ENCODE results near the gene RNF167.
A peak's percentile ranks its signal among the peaks of the same experiment; 100 is the strongest.
"Not testable (repeated sequence)": the region's sequence is repeated elsewhere in the genome, so short reads cannot be mapped to it uniquely, and the experiment has no call there.

The RNF167 gene

DNA sequence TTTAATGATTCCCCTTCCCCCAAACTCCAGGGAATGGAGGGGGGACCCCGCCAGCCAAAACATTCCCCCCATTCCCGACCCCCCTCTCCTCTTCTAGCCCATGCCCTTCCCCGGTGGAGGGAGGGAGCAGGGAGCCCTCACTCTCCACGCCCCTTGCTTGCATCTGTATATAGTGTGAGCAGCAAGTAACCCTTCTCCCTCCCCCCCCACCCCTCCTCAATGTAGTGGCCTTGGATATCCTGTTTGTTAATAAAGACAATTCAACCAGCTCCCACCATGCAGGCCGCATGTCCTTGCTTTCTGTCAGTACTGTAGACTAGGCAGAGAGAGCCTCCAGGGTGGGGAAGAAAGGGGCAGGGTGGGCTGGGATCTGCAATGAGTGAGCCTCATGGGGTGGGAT lies 42.3 kb upstream of the RNF167 start:
- no peak for FAIRE-seq
- TF ChIP-seq POLR2AphosphoS5 (IDR thresholded peaks at IDR 0.05; ENCODE audit: low read depth, low read length) (no peak), POLR2A (IDR thresholded peaks at IDR 0.05; ENCODE audit: low read depth, low read length) (no peak), TAF1 (IDR thresholded peaks at IDR 0.05; ENCODE audit: borderline replicate concordance, low read depth, low read length) (no peak)
- no peak for DNase-seq (ENCODE audit: insufficient read length)

DNA sequence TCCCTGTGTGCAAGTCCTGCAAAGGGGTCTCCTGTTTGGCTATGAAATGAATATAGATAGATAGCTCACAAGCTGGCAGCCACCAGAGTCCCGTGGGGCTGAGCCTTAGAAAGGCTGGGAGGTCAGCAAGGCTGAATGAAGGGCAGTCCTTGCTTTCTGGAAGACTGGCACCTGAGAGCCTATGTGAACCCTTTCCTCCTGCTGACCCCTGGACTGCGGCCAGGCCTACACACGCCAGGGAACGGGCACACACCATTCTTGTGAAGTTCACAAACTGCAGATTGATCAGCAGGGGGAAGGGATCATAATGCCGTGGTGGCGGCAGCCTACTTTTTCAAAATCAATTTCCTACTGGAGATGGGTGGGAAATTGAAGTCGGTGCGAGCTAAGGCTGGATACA lies 41.7 kb upstream of the RNF167 start:
- FAIRE-seq (no peak), DNase-seq (ENCODE audit: insufficient read length) (no peak)
- no peak for TF ChIP-seq TAF1 (IDR thresholded peaks at IDR 0.05; ENCODE audit: borderline replicate concordance, low read depth, low read length)
- TF ChIP-seq POLR2A (IDR thresholded peaks at IDR 0.05; ENCODE audit: low read depth, low read length): no peak
- TF ChIP-seq POLR2AphosphoS5 (IDR thresholded peaks at IDR 0.05; ENCODE audit: low read depth, low read length): no peak

DNA sequence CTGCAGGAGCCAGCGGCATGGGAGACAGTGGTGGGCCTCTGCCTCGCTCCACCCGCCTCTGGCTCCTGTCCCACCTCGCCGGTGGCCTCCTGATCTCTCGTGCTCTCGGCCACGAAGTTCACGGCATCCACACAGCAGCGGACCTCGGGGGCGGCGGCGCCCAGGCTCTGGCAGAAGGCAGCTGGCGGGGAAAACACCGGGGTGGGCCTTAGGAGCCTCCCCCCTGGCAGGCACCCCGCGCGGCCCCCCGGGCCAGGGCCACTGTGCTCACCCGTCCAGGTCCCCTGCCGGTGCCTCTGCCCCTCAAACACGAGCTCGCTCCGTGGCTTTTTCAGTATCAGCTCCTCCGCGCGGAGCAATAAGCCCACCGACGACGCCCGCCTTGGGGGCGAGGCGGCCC lies 41.1 kb upstream of the RNF167 start:
- no peak for TF ChIP-seq POLR2A (IDR thresholded peaks at IDR 0.05; ENCODE audit: low read depth, low read length)
- no peak for TF ChIP-seq TAF1 (IDR thresholded peaks at IDR 0.05; ENCODE audit: borderline replicate concordance, low read depth, low read length)
- TF ChIP-seq POLR2AphosphoS5 (IDR thresholded peaks at IDR 0.05; ENCODE audit: low read depth, low read length): no peak
- FAIRE-seq: no peak
- DNase-seq (ENCODE audit: insufficient read length): peak; percentile 4

DNA sequence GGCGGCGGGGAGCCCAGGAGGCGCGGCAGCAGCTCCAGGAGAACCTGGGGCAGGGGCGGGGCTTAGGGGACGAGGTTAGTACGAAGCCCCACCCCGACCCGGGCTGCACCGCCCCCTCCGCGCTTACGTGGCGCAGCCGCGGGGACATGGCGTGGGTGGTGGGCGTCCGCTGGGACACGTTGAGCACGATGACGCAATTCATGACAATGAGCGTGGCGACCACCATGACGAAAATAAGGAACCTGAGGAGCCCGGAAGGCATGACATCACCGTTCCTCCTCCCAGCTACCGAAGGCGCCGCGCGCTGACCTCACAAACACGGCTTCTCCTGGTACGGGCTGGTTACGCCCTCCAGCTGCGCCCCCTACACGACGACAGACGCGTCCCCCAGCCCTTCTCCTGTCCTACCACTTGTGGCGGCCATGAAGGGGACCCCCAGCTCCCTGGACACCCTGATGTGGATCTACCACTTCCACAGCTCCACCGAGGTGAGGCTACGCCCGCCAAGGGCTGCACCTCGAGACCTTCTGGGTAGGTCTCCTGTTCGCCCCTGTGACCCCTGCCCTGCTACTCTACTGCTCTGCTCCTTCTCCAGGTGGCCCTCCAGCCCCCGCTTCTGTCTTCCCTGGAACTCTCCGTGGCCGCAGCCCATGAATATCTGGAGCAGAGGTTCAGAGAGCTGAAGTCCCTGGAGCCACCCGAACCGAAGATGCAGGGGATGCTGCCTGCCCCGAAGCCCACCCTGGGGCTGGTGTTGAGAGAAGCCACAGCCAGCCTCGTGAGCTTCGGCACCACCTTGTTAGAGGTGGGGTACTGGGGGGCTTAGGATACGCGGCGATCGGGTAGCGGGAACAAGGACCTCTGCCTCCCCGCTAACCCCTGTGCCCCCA lies 40.5 kb upstream of the RNF167 start, which contains the start of gene C17orf107:
TSS of gene C17orf107 (plus strand) at position 196 of the 890 bp plus-strand sequence. CDS start at position 423, 227 bp downstream.
- FAIRE-seq (peak; percentile 88), DNase-seq (ENCODE audit: insufficient read length) (peak; percentile 82)
- TF ChIP-seq TAF1 (IDR thresholded peaks at IDR 0.05; ENCODE audit: borderline replicate concordance, low read depth, low read length) (no peak), POLR2A (IDR thresholded peaks at IDR 0.05; ENCODE audit: low read depth, low read length) (no peak), POLR2AphosphoS5 (IDR thresholded peaks at IDR 0.05; ENCODE audit: low read depth, low read length) (no peak)

DNA sequence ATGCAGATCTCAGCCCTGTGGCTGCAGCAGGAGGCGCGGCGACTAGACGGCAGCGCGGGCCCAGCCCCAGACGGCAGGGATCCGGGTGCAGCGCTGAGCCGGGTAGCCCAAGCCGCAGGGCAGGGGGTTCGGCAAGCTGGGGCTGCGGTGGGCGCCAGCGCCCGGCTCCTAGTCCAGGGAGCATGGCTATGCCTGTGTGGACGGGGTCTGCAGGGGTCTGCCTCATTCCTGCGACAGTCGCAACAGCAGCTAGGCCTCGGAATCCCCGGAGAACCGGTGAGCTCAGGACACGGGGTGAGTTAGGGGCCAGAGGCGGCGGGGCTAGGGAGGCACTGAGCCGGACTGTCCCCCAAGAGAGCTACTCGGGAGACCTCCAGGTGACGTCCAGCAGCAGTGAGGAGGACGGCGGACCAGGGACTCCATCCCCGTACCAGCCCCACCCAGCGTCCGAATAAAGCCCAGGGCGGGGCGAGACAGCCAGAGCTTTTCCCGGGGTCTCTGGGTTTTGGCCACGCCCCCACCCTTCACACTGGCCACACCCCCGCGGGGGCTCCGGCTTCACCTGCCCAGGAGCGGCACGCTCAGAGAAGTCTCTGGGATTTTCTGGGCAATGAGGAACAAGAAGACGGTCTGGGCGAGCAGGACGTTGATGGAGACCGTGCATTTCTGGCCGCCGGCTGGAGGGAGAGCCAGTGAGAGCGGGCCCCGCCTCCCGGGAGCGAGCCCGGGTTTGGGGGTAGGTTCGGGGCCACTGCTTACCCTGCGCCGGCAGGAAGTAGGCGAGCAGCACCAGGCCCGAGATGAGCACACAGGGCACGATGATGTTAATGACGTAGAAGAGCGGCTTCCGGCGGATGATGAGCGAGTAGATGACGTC lies 39.6 kb upstream of the RNF167 start:
- TF ChIP-seq TAF1 (IDR thresholded peaks at IDR 0.05; ENCODE audit: borderline replicate concordance, low read depth, low read length) (no peak), POLR2A (IDR thresholded peaks at IDR 0.05; ENCODE audit: low read depth, low read length) (no peak), POLR2AphosphoS5 (IDR thresholded peaks at IDR 0.05; ENCODE audit: low read depth, low read length) (no peak)
- FAIRE-seq (peak; percentile 84), DNase-seq (ENCODE audit: insufficient read length) (peak; percentile 42)

DNA sequence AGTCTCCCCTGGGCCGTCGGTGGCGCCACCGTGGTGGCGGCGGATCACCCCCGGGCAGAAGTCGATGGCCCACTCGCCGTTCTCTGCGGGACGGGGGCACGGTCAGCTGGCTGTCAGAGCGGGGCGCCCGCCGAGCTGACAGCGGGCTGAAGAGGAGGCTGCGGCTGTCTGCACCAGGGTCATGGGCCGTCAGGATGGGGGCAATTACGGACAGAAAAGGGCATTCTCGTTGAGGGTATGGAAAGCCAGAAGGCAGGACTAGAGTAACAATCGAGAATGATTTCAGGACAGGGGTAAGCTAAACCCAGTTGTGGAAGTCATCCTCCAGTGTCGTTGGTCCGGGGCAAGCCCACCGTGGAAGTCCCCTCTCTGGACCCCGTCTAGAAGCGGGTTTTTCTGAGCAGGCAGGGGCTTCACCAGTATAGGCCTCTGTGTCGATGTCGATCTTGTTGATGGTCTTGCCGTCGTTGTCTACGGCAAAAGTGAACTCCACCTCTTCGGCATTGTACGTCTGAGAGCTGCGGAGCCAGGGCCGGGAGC lies 38.9 kb upstream of the RNF167 start:
- no peak for TF ChIP-seq POLR2AphosphoS5 (IDR thresholded peaks at IDR 0.05; ENCODE audit: low read depth, low read length)
- no peak for TF ChIP-seq POLR2A (IDR thresholded peaks at IDR 0.05; ENCODE audit: low read depth, low read length)
- no peak for TF ChIP-seq TAF1 (IDR thresholded peaks at IDR 0.05; ENCODE audit: borderline replicate concordance, low read depth, low read length)

DNA sequence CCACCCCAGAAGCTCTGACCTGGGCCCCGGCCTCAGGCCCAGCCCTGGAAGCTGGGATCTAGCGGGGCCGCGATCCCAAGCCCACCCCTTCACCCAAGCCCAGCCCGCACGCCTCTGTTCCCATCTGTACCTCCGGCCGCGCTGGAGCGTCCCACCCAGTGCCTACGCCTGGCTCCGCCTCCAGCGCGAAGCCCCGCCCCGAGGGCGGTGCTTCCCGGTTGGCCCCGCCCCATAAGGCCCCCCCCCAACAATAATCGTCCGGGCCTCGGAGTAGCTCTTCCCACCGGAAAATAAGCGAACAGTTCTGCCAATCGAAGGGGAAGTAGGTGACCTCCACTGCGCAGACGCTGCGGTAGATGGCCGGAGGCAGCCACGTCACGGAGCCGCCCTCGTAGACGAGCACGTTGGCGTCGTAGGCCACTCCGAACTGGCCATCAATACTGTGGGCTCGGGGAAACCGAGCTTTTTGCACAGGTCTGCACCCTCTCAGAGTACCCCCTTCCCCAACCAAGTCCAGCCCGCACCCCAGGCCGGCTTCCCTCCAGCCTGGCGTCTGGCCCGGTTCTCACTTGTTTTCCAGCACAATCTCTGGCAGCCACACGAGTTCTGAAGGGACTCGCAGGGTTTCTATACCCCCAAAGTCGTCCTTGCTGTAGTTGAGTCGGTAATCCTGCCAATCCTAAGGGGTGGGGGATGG lies 38.3 kb upstream of the RNF167 start:
- FAIRE-seq: peak; percentile 74
- DNase-seq (ENCODE audit: insufficient read length): peak; percentile 31
- no peak for TF ChIP-seq POLR2A (IDR thresholded peaks at IDR 0.05; ENCODE audit: low read depth, low read length)
- TF ChIP-seq POLR2AphosphoS5 (IDR thresholded peaks at IDR 0.05; ENCODE audit: low read depth, low read length): no peak
- no peak for TF ChIP-seq TAF1 (IDR thresholded peaks at IDR 0.05; ENCODE audit: borderline replicate concordance, low read depth, low read length)

More for the DNA sequence above, 38.9 kb upstream of the RNF167 start:
- peak; percentile 17 for FAIRE-seq
- DNase-seq (ENCODE audit: insufficient read length): no peak

DNA sequence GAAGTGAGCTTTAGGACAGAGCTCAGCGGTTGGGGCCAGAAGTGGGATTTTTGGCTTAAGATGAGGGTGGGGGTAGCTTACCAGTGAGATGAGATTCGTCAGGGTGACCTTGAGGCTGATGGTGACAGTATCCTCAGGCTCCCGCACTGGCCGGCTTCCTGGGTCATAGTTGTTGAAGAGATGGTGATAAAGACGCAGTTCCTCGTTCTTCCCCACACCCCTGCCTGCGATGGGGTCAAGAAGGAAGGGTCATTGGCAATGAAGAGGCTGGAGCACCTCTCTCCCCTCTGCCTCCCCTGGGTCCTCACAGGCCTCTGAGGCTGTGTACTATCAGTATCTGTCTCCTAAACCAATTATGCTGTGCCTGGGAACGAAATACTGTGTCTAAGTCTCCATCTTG lies 37.5 kb upstream of the RNF167 start:
- DNase-seq (ENCODE audit: insufficient read length): no peak
- FAIRE-seq: no peak
- TF ChIP-seq POLR2AphosphoS5 (IDR thresholded peaks at IDR 0.05; ENCODE audit: low read depth, low read length): no peak
- TF ChIP-seq TAF1 (IDR thresholded peaks at IDR 0.05; ENCODE audit: borderline replicate concordance, low read depth, low read length): no peak
- TF ChIP-seq POLR2A (IDR thresholded peaks at IDR 0.05; ENCODE audit: low read depth, low read length): no peak

DNA sequence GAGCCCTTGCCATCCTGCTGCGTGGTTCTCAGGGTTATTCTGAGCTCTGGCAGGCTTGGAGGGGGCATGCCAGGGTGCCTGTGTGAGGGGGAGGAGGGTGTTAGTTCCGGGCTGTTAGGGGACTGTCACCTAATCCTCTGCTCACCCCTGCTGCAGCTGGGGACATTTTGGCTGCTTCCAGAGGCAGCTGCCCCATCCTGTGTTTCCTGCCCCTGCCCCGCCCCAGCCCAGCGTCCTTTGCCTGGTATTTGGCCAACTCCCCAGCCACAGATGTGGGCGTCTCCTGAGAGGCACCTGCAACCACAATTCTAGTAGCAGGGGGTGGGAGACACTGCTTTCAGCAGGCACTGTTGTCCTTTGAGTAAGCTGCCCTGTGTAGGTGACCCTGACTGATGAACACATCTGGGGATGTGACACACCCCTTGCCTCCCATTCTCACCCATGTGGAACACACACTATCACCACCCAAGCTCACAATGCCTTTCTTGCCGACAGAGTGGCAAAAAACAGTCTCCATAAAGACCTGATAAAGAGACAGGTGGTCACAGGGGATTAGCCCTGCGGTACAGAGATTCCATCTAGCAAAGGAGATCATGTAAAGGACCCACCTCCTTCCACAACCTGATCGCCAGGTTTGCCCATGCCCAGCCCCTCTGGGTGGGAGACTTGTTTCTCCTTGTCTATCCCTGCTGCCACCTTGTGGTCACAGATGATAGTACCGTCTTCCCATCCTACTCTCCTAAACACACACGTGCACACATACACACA lies 36.8 kb upstream of the RNF167 start, which contains the start of gene CHRNE:
TSS of gene CHRNE (minus strand) at position 48 of the 768 bp plus-strand sequence. CDS start at position 13, 35 bp downstream.
- DNase-seq (ENCODE audit: insufficient read length): peak; percentile 41
- FAIRE-seq: peak; percentile 95
- TF ChIP-seq TAF1 (IDR thresholded peaks at IDR 0.05; ENCODE audit: borderline replicate concordance, low read depth, low read length): no peak
- no peak for TF ChIP-seq POLR2A (IDR thresholded peaks at IDR 0.05; ENCODE audit: low read depth, low read length)
- TF ChIP-seq POLR2AphosphoS5 (IDR thresholded peaks at IDR 0.05; ENCODE audit: low read depth, low read length): no peak

DNA sequence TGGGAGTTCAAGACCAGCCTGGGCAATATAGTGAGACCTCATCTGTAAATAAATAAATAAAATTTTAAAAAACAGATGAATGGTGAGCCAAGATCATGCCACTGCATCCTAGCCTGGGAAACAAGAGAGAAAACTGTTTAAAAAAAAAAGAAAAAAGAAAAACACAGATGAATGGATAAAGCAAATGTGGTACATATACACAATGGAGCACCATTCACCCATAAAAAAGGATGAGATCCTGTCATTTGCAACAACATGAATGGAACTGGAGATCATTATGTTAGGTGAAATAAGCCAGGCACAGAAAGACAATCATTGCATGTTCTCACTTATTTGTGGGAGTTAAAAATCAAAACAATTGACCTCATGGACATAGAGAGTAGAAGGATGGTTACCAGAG lies 33.4 kb upstream of the RNF167 start:
- not testable (repeated sequence) for DNase-seq (ENCODE audit: insufficient read length); FAIRE-seq

Measured in GM12892 (cell line).